GM19463 (cell line): ENCODE results near the gene CYGB.

Source experiments
- ATAC-seq: cut with Tn5 transposase; IDR thresholded peaks from one replicate; pipeline ENCODE4 v1.9.1; 2021; ENCODE audit warnings: mild to moderate bottlenecking, moderate library complexity; ENCODE audit not compliant: unreplicated experiment

Gene CYGB

GRCh38 chr17:76501827-76502307 is 35.6 kb downstream of the CYGB start:
- no peak for ATAC-seq

- ATAC-seq = peak; percentile 74
These were observed 36.3 kb downstream of the CYGB start, which contains the start of gene RHBDF2 for GRCh38 chr17:76501018-76501826. TSS of gene RHBDF2 (minus strand) at chr17:76501423. CDS start at chr17:76481524, 19,899 bp downstream.

- peak; percentile 7 for ATAC-seq
These were observed 36.8 kb downstream of the CYGB start for GRCh38 chr17:76500747-76501017.

GRCh38 chr17:76500074-76500746 is 37.3 kb downstream of the CYGB start:
- no peak for ATAC-seq

GRCh38 chr17:76499267-76499667 is 38.2 kb downstream of the CYGB start:
- no peak for ATAC-seq

GRCh38 chr17:76498876-76499251 is 38.6 kb downstream of the CYGB start:
- no peak for ATAC-seq

- no peak for ATAC-seq
These were observed 39.3 kb downstream of the CYGB start for GRCh38 chr17:76497979-76498875.

- ATAC-seq = no peak
These were observed 39.9 kb downstream of the CYGB start for GRCh38 chr17:76497699-76497978.

GRCh38 chr17:76496464-76496863 is 41.0 kb downstream of the CYGB start:
- no peak for ATAC-seq

GRCh38 chr17:76495663-76496400 is 41.7 kb downstream of the CYGB start:
- no peak for ATAC-seq

- peak; percentile 1 for ATAC-seq
These were observed 43.9 kb downstream of the CYGB start for GRCh38 chr17:76493505-76494167.

- peak; percentile 45 for ATAC-seq
These were observed 44.5 kb downstream of the CYGB start for GRCh38 chr17:76492989-76493501.

- peak; percentile 53 for ATAC-seq
These were observed 45.2 kb downstream of the CYGB start for GRCh38 chr17:76492123-76492988.

GRCh38 chr17:76491271-76492122 is 46.0 kb downstream of the CYGB start:
- ATAC-seq = peak; percentile 11

- ATAC-seq = no peak
These were observed 47.3 kb downstream of the CYGB start for GRCh38 chr17:76490112-76490710.

- ATAC-seq = no peak
These were observed 49.9 kb downstream of the CYGB start for GRCh38 chr17:76487451-76488192.

- no peak for ATAC-seq
These were observed 51.9 kb downstream of the CYGB start for GRCh38 chr17:76485569-76485968.
